Stomach (tissue), 9 donors: Measurements from ENCODE around the gene SLC35E2B. TPM values are rescaled to one million over a fixed set of nuclear protein-coding genes. Genes with fewer than 3 reads are reported as not detected.

Source experiments
- DNase-seq, 2 donors: peaks; one replicate each; pipeline versions ENCODE4 v3.0.0 to v3.0.0-alpha.2; 2013 to 2019
- H3K27ac ChIP-seq, 5 donors: fragments of 200-600 bp in 4 of 5; sonication (generic) in 4 of 5; one replicate each; pipeline ENCODE4 v1.5.1; 2013 to 2019; ENCODE audit warnings: mild to moderate bottlenecking in 1 of 5, moderate library complexity in 1 of 5
- H3K27me3 ChIP-seq, 3 donors: fragments of 200-600 bp; sonication (generic); one replicate each; pipeline ENCODE4 v1.5.1; 2017 to 2019; ENCODE audit warnings: mixed run types in 1 of 3
- H3K36me3 ChIP-seq, 4 donors: fragments of 200-600 bp; sonication (generic); 1 replicate in 3 of 4; 2 replicates in 1 of 4; pipeline ENCODE4 v1.5.1; 2016 to 2019
- H3K4me1 ChIP-seq, 4 donors: fragments of 200-600 bp; sonication (generic); one replicate each; pipeline ENCODE4 v1.5.1; 2016 to 2019
- H3K4me3 ChIP-seq, 4 donors: fragments of 200-600 bp; sonication (generic) in 3 of 4; one replicate each; pipeline ENCODE4 v1.5.1; 2016 to 2019; ENCODE audit warnings: mild to moderate bottlenecking in 1 of 4
- H3K9me3 ChIP-seq, 4 donors: fragments of 200-600 bp; sonication (generic); one replicate each; pipeline ENCODE4 v1.5.1; 2016 to 2019
- CTCF ChIP-seq, 7 experiments: fragments of 450-650 bp in 4 of 7; fragments of 200-600 bp in 3 of 7; sonication (generic) in 3 of 7; IDR thresholded peaks; one replicate each; pipeline ENCODE4 v1.5.1; 2016 to 2019; ENCODE audit warnings: antibody characterized with exemption in 7 of 7, control low read depth in 2 of 7, mild to moderate bottlenecking in 1 of 7
- EP300 ChIP-seq: sonication (generic); formaldehyde crosslinking; IDR thresholded peaks from one replicate; pipeline ENCODE4 v1.6.1; 2017; ENCODE audit warnings: antibody characterized with exemption
- POLR2A ChIP-seq, 4 donors: fragments of 450-650 bp; IDR thresholded peaks; one replicate each; pipeline ENCODE4 v1.6.1; 2016; ENCODE audit warnings: antibody characterized with exemption in 4 of 4, control low read depth in 2 of 4, mild to moderate bottlenecking in 1 of 4, moderate library complexity in 1 of 4
- POLR2AphosphoS5 ChIP-seq, 3 donors: sonication (generic); formaldehyde crosslinking; IDR thresholded peaks; one replicate each; pipeline ENCODE4 v1.6.1; 2016; ENCODE audit warnings: antibody characterized with exemption in 3 of 3
- WGBS, 5 donors: extraction: QIAGEN DNeasy Blood & Tissue Kit in 3 of 5; methylation state at CpG; one replicate each; pipeline versions ENCODE4 v1.1.5 to v1.1.7; 2013 to 2018; 5-methylcytosine and 5-hydroxymethylcytosine counted together
- intact Hi-C: fragments of 100-400 bp; cut with DNase I; formaldehyde crosslinking; loops from one replicate; pipeline ENCODE4 v1.15.1; 2023; ENCODE audit warnings: low total_unique reads
- polyA plus RNA-seq, 3 donors: library from polyadenylated mRNA; stranded (reverse); fragments of 200-250 nt; gene quantifications; one replicate each; pipeline ENCODE4 v1.2.3, GENCODE V29; 2013
- total RNA-seq, 5 donors: library from RNA; depleted of rRNA; stranded (reverse); fragments of >200 nt; gene quantifications; one replicate each; pipeline versions ENCODE4 v1.1.0 to v1.2.3, GENCODE V29; 2014 to 2016
- donor health status: healthy with polysubstance abuse.
- donor health status: Bipolar disorder and iron deficiency.
- donor health status: healthy.

The SLC35E2B gene
- total and polyA plus RNA-seq, 8 donors: 11.2 to 105 (median 21.3) TPM

DNA sequence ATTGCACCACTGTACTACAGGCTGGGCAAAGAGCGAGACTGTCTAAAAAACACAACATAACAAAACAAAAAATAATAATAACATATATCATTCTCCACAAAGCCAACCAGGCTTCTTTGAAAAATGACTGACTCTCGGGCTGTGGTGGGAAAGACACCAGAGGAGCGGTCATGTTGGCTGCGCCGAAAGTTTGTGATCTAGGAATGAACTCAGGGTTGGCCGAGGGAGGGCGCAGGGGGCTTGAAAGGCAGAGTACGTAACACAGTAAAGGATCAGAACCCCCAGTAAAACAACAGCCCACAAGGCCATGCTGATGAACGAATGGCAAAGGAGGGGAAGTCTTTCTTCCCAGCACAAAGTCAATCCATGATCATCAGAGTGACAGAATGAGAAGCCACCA is 4.7 kb downstream of the SLC35E2B start:
- Histone ChIP-seq H3K27me3 (no peaks in the 10 kb centered on the region), H3K4me1 (peaks cover 6 to 69% (median 35%) of the 10 kb centered on the region in 4 donors), H3K36me3 (peaks cover 0 to 33% (median 11%) of the 10 kb centered on the region in 4 donors), H3K27ac (no peak overlapping the region), H3K9me3 (no peaks in the 10 kb centered on the region), H3K4me3 (no peak overlapping the region)
- DNase-seq: no peak
- intact Hi-C loops: no loop called here
- 83 to 96% (median 93%) methylated on average over 9 of the region's 9 CpGs for WGBS, 5 donors
- TF ChIP-seq POLR2A (IDR thresholded peaks at IDR 0.05) (no peak), EP300 (no peak), CTCF (IDR thresholded peaks at IDR 0.05) (no peak), POLR2AphosphoS5 (IDR thresholded peaks at IDR 0.05) (no peak)

DNA sequence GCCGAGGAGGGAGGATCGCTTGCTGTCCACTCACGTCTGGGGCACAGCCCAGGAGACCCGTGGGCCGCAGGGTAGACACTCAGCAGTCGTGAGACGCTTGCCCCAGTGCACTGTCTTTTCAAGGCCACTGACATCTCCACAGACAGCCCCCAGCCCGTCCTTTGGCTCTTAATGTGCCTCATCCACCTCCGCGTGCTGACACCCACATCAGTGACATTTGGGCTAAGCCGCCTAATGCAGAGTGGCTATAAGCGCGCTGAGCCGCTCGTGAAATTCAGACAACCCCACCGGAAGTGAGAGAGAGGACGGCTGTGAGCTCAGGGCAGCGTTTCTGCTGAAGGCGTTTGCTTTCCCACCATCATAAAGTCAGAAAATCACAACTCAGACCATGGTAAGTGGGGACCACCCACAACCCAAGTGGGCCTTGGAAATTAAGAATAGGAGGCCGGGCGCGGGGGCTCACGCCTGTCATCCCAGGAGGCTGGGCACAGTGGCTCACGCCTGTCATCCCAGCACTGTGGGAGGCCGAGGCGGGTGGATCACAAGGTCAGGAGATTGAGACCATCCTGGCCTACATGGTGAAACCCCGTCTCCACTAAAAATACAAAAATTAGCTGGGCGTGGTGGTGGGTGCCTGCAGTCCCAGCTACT is 8.4 kb downstream of the SLC35E2B start:
- 78 to 87% (median 85%) methylated on average over 27 to 28 of the region's 28 CpGs for WGBS, 5 donors
- Histone ChIP-seq H3K36me3 (peaks cover 0 to 31% (median 11%) of the 10 kb centered on the region in 4 donors), H3K4me1 (peaks cover 14 to 83% (median 53%) of the 10 kb centered on the region in 4 donors), H3K9me3 (no peaks in the 10 kb centered on the region), H3K4me3 (no peak overlapping the region), H3K27me3 (no peaks in the 10 kb centered on the region), H3K27ac (peak overlapping the region in 4 of 5 donors; percentile 36 to 60 (median 50))
- TF ChIP-seq POLR2AphosphoS5 (IDR thresholded peaks at IDR 0.05) (no peak), POLR2A (IDR thresholded peaks at IDR 0.05) (no peak), EP300 (no peak), CTCF (IDR thresholded peaks at IDR 0.05) (no peak)
- no peak for DNase-seq
- intact Hi-C loops: no loop called here

DNA sequence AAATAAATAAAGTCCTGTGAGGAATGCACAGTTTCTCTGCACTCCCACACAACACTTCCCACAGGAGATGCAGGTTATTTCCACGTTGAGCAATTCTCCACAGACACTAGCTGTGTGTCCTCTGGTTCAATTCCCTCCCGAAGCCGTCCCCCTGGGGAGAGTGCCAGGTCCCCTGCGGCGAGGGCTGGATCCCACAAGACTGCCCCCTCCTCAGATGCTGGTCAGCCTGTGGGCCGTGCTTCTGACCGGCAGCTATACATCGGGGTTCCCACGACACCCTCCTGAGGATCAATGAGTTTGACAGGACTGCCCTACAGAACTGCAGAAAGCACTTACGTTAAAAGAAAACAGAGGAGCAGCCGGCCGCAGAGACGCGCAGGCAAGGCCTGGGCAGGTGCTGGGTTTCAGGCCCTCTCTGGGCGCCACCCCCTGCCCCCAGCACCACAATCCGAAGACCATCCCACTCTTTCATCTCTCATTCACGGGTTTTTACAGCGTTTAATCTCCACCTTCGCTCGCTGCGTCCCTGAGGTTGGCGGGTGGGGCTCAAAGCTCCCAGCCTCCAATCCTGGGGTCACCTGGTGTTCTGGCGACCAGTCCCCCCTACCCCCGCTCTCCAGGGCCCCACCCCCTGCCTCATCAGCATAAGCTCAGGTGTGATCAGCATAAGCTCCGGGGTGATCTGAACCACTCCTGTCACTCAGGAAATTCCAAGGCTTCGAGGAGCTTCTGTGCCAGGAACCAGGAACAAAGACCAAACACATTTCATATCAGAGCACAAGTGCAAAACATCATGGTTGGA is 9.3 kb downstream of the SLC35E2B start:
- TF ChIP-seq CTCF (IDR thresholded peaks at IDR 0.05) (no peak), POLR2A (IDR thresholded peaks at IDR 0.05) (no peak), EP300 (no peak), POLR2AphosphoS5 (IDR thresholded peaks at IDR 0.05) (no peak)
- H3K4me1 ChIP-seq: peaks cover 23 to 86% (median 61%) of the 10 kb centered on the region in 4 donors
- H3K4me3 ChIP-seq: peak overlapping the region in 1 of 4 donors; percentile 9
- peak in 1 of 2 donors; percentile 50 for DNase-seq
- H3K36me3 ChIP-seq: peaks cover 0 to 25% (median 11%) of the 10 kb centered on the region in 4 donors
- peak overlapping the region in 4 of 5 donors; percentile 36 to 60 (median 50) for H3K27ac ChIP-seq
- intact Hi-C loops: no loop called here
- H3K9me3 ChIP-seq: no peaks in the 10 kb centered on the region
- 35 to 62% (median 53%) methylated on average over 26 of the region's 26 CpGs for WGBS, 5 donors
- H3K27me3 ChIP-seq: no peaks in the 10 kb centered on the region

GRCh38 chr1:1680912-1681273 is 11.7 kb downstream of the SLC35E2B start:
- Histone ChIP-seq H3K36me3 (peaks cover 0 to 21% (median 9%) of the 10 kb centered on the region in 4 donors), H3K4me3 (no peak overlapping the region), H3K27ac (peak overlapping the region in 4 of 5 donors; percentile 29 to 66 (median 46)), H3K9me3 (no peaks in the 10 kb centered on the region), H3K4me1 (peaks cover 21 to 74% (median 57%) of the 10 kb centered on the region in 4 donors), H3K27me3 (no peaks in the 10 kb centered on the region)
- 30 to 61% (median 42%) methylated on average over 11 of the region's 11 CpGs for WGBS, 5 donors
- DNase-seq: peak; percentile 66 to 73
- peak in 1 of 3 donors; percentile 14 for TF ChIP-seq POLR2AphosphoS5 (IDR thresholded peaks at IDR 0.05)
- no peak for TF ChIP-seq POLR2A (IDR thresholded peaks at IDR 0.05)
- no peak for TF ChIP-seq CTCF (IDR thresholded peaks at IDR 0.05)
- intact Hi-C loops: no loop called here
